DOHH2 (cell line): Measurements from ENCODE around the gene TNS1.

Experiments used
- EZH2phosphoT487 ChIP-seq: fragments of 200-600 bp; sonication (generic); IDR thresholded peaks from 2 replicates; pipeline ENCODE4 v1.6.1; 2017; ENCODE audit warnings: borderline replicate concordance, mild to moderate bottlenecking, antibody characterized with exemption, low read length, moderate library complexity, mixed read lengths
- TF ChIP-seq, protein P1 (sequence below): fragments of 200-600 bp; sonication (generic); IDR thresholded peaks from one replicate; pipeline ENCODE4 v1.5.1; 2014; ENCODE audit warnings: antibody characterized with exemption, mild to moderate bottlenecking, low read depth, low read length; ENCODE audit not compliant: poor library complexity, severe bottlenecking

DNA sequence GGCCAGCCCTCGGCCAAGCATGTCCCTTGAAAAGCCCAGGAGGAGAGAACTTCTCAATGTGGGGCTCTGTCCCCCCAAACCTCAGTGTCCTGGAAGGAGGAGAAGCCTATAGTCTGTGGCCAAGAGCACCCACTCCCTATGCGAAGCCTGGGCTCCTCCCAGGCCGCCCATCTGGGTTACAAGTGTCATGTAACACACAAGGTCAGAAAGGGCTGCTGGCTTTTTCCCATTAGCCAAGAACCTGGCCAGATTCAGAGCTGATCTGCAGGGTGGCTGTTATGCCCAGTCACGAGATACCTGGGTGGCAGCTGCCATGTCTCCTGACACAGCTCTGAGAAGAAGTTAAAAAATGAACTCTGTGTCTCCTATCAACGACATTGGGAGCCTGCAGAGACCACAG, 170.7 kb downstream of the TNS1 start:
- TF ChIP-seq, protein P1, sequence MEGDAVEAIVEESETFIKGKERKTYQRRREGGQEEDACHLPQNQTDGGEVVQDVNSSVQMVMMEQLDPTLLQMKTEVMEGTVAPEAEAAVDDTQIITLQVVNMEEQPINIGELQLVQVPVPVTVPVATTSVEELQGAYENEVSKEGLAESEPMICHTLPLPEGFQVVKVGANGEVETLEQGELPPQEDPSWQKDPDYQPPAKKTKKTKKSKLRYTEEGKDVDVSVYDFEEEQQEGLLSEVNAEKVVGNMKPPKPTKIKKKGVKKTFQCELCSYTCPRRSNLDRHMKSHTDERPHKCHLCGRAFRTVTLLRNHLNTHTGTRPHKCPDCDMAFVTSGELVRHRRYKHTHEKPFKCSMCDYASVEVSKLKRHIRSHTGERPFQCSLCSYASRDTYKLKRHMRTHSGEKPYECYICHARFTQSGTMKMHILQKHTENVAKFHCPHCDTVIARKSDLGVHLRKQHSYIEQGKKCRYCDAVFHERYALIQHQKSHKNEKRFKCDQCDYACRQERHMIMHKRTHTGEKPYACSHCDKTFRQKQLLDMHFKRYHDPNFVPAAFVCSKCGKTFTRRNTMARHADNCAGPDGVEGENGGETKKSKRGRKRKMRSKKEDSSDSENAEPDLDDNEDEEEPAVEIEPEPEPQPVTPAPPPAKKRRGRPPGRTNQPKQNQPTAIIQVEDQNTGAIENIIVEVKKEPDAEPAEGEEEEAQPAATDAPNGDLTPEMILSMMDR, result no peak
- no peak for TF ChIP-seq EZH2phosphoT487
